ENCODE results near the gene ELF4. TPM values are rescaled to one million over a fixed set of nuclear protein-coding genes. Genes with fewer than 3 reads are reported as not detected.

ELF4 gene
- total and polyA plus RNA-seq, 9 of the 15 experiments (the other 6 are each of a cell fraction or from before 2014, with no cell fraction given), result 5.9 to 55.8 (median 25.2) TPM

DNA sequence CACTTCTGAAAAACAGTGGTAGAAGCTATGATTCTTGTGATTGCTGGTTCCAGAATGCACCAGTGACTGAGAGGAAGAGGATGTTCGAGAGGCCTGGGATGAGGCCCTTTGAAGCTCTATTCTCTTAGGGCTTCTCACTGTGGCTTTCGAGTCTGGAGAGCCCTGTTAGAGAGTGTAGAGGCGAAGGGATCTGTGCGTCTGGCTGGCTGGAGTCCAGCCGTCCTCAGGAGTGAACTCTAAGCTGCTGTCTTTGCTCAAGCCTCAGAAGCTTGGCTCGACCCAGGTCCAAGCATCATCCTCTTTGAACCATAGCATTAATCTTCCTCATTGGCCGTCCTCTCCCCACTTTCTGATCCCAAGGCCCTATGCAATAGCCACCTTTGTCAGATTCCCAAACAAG, 51.6 kb downstream of the ELF4 start (continued):
- TF ChIP-seq ZNF318 (IDR thresholded peaks at IDR 0.05; ENCODE audit: borderline replicate concordance in 1 of 2, low read depth in 1 of 2), result no peak
- TF ChIP-seq, protein P1, sequence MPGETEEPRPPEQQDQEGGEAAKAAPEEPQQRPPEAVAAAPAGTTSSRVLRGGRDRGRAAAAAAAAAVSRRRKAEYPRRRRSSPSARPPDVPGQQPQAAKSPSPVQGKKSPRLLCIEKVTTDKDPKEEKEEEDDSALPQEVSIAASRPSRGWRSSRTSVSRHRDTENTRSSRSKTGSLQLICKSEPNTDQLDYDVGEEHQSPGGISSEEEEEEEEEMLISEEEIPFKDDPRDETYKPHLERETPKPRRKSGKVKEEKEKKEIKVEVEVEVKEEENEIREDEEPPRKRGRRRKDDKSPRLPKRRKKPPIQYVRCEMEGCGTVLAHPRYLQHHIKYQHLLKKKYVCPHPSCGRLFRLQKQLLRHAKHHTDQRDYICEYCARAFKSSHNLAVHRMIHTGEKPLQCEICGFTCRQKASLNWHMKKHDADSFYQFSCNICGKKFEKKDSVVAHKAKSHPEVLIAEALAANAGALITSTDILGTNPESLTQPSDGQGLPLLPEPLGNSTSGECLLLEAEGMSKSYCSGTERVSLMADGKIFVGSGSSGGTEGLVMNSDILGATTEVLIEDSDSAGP (CRISPR knock-in tag; IDR thresholded peaks at IDR 0.05), result no peak

Data from K562 (cell line).